NCI-H1417 (cell line): ENCODE results near the gene AKT1.

ENCODE experiments used
- DNase-seq, 3 experiments: peaks; one replicate each; lab custom pipeline; 2025; lab: John Stamatoyannopoulos, UW

Gene AKT1

DNA sequence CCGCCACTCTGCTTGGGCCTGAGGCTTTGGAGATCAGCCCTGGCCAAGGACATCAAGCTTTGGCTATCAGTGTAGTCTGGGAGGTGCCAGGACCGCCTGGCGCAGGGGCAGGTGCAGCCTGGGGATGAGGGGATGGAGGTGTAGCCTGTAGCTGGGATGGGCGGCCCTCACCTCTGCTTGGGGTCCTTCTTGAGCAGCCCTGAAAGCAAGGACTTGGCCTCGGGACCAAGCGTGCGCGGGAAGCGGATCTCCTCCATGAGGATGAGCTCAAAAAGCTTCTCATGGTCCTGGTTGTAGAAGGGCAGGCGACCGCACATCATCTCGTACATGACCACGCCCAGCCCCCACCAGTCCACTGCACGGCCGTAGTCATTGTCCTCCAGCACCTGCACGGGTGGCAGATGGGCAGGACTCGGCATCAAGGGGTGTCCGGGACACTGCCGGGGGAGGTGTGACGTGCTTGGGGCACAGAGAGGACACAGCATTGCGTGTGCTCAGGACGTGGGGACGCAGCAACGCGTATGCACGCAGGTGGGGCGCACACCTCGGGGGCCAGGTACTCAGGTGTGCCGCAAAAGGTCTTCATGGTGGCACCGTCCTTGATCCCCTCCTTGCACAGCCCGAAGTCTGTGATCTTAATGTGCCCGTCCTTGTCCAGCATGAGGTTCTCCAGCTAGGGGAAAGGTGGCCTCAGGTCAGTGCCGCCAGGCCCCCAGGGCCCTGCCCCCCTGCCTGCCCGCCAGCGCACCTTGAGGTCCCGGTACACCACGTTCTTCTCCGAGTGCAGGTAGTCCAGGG is 22.6 kb downstream of the AKT1 start:
- DNase-seq: no peak

DNA sequence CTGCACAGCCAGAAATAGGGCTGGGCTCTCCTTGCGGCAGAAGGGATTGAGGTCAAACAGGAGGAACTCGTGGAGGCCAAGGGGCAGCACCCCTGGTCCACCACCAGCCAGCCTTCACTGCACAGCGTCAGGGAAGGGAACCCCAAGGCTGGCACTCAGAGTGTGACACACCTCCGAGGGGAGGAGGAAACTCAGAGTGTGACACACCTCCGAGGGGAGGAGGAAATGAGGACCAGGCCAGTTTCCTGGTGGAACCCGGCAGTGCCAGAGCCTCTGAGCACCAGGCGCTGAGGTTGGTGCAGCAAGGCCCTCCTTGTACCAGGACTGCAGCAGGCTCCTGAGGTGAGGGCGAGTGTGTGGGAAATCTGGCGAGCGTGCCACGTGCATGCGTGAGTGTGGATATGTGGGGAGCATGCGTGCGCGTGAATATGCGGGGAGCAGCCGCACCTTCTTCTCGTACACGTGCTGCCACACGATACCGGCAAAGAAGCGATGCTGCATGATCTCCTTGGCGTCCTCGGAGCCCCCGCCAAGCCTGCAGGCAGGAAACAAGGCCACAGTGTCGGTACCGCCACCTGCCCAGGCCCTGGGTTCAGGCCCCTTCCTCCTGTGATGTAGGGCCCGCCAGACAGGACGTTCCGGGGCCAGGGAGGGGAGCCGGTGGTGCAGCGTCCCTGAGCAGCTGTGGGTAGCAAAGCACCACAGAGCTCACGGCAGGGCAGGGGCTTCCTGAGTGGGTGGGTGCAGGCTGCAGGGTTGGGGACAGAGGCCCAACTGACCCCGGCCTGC is 23.4 kb downstream of the AKT1 start:
- DNase-seq: no peak

DNA sequence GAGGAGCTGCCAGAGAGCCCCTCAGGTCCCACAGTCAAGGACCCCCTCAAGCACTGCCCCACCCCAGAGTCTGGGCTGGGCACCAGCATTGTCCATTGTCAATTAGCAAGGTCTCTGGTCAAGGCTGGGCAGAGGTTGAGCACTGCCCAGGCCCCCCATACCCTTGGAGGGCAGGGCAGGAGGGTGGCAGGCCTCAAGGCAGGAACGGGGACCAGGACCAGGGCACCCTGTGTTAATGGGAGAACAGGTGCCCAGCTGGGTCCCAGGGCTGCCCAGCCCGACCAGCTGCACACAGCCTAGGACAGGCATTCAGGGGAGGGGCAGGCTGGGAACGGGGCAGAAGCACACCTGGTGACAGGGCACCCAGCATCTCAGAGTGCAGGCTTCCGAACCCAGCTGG is 24.2 kb downstream of the AKT1 start:
- no peak for DNase-seq

DNA sequence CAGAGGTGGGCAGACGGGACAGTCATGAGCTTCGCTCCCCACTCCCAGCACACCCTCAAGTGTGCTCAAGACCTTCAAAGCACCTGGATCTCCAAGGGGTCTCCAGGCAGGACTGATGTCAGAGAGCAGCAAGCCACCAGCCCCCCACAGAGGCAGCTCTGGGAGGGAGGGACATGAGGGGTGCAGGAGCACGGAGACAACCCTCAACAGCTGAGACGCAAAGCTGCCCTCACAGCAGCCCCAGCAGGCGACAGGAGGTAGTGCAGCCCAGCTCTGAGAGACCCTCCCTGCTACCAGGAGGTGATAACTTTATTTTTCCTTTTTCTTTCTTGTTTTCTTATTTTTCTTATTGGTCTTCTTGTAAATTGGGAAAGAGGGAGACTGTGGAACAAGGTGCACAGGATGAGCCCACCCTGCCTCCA is 24.7 kb downstream of the AKT1 start:
- no peak for DNase-seq

DNA sequence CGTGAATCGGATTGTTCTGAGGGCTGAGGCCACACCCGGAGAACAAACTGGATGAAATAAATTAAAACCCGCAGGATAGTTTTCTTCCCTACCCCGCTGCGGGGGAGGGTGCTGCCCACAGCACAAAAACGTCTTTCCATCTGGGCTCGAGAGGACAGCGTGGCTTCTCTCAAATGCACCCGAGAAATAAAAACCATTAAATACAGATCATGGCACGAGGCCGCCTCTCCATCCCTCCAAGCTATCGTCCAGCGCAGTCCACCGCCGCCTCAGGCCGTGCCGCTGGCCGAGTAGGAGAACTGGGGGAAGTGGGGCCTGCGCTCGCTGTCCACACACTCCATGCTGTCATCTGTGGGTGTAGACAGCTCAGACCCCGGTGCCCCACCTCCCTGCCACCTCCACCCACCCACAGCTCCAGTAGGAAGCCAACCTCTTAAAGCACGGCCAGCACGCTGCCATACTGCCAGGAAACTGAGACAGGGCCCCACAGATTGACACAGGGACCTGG is 25.4 kb downstream of the AKT1 start:
- DNase-seq: no peak

DNA sequence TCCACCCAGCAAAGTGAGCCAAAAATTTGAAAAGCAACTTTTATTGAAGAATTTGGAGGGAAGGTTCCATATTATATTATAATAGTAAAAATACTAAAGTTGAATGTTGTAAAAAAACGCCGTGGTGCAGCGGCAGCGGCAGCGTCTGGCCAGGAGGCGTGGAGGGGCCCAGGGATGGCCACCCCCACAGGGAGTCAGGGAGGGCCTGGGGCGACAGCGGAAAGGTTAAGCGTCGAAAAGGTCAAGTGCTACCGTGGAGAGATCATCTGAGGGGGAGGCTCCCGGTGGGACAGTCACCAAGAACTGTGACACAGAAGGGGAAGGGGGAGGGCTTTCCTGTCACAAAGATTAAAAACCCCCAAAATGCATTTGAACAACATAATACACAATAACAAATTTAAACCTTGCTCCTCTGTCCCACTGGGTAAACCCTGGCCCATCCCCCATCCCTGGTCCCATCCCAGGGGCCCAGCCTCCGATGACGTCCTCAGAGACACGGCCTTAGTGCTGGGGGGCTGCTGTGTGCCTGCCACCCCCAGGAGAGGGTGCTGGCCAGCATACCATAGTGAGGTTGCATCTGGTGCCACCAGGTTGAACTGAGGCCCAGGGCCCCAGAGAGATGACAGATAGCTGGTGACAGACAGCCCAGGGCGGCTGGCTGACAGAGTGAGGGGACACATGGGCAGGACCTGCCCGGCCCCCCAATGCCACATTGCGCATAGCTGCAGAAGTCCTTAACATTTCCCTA is 26.1 kb downstream of the AKT1 start:
- DNase-seq: no peak

DNA sequence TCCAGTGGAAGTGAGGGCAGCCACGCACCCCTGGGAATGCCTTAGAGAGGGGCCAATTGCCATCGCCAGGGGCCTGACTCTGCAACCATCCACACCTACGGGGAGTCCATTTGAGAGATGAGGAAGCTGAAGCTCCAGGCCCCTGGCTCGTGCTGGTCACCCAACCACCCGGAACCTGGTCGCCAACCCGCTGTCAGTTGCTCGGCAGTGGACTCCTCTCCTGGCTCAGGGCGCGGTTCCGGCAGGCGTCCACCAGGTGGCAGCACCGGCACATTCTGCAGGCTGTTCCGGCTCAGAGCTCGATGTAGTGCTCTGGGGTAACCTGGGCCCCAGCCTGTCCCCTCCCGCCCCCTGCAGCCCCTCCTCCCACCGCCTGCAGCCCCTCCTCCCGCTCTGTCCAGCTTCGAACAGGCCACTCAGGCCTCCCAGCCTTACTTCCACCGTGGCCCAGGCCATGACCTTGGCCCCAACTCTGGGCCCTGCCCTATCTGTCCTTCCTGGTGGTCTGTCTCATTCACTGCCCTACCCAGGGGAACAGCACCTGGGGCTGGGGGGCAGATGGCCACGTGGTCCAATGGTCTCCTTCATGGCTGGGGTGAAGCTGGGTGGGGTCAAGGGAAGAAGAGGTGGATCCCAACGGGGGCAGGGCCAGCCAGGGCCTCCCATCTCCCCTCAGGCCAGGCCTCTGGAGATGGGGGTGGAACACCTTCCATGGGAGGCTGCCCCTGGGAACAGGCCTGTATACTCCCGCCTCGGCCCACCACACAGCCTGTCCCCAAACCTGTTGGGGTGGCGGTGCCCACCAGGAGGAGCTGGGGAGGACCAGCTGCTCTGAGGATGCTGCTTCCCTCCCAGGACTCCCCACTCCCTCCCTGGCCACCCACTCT is 26.9 kb downstream of the AKT1 start:
- DNase-seq: peak; percentile 68 to 86 (median 78)

DNA sequence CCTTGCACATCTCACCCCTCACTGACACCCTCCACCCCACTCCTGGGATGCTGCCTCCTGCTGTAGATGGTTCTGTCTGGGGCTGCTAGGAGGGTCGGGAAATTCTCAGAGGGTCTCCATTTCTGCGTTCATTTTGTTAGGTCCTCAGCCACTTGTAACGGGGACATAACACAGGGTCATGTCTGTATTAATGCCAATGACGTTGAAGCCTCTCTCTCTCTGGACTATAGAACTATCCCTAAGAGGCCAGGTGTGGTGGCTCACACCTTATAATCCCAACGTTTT is 28.0 kb downstream of the AKT1 start:
- DNase-seq: no peak

DNA sequence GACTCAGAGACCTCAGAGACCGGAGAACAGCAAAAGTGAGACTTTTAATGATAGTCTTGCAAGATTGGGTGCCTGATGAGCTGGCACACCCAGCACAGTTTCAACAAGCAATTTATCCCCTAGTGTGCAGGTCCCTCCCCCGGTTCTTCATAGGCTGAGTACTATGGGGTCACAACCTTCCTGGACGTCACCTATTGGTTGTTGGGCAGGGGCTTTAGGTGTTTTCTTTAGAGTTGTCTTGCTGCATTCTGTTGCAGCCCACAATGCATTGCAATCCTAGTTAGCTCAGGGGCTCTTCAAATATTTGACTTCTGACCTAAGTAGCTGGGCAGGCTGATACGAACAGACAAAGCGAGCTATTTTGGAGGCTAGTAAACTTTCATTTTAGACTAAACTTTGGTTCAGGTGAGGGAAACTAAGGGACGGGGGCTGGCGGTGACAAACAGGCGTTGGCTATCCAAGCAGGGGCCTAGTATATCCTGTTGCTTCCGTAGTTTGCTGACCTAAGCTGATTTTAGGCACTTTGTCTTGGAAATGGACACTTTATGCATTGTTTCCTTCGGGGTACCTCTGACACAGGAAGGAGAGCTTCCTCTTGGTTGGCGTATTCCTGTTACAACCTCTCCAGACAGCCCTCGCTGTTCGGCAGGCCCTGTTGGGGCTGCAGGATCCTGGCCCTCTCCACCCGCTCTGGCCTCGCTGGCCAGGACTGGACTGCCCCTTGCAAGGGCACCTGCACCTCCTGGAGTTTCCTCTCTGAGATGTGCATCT is 28.5 kb downstream of the AKT1 start:
- no peak for DNase-seq

DNA sequence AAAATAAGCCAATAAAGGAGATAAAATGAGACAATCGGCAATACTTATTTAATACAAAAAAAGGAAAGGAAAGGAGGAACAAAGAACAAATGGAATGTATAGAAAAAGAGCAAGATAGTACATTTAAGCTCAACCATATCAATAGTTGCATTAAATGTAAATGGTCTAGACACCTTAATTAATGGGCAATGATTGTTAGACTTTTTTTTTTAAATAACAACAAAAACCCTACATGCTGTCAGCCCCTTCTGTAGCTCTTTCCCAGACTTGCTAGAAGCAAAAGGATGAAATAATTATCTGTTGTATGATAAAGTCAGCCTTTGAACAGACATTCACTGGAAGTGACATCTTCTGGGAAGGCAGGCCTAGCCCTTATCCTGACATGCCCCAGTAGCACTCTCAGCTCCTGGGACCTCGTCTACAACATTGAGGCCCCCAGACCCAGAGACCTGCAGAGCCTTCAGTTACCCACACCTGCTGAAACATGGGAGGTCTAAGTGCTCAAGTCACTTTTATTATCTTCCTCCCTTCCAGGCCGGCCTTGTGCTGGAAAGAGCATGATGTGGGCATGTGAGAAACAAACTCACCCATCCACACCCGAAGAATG is 29.2 kb downstream of the AKT1 start:
- DNase-seq: no peak

DNA sequence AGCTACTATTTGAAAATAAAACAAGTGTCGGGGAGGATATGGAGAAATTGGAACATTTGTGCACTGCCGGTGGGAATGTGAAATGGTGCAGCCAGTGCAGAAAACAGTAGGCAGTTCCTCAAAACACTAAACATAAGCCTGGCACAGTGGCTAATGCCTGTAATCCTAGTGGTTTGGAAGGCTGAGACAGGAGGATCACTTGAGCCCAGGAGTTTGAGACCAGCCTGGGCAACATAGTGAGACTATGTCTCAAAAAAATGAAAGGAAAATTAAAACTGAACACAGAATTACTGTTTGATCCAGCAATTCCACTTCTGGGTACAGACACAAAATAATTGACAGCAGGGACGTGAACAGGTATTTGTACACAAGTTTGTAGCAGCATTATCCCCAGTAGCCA is 30.0 kb downstream of the AKT1 start:
- no peak for DNase-seq

DNA sequence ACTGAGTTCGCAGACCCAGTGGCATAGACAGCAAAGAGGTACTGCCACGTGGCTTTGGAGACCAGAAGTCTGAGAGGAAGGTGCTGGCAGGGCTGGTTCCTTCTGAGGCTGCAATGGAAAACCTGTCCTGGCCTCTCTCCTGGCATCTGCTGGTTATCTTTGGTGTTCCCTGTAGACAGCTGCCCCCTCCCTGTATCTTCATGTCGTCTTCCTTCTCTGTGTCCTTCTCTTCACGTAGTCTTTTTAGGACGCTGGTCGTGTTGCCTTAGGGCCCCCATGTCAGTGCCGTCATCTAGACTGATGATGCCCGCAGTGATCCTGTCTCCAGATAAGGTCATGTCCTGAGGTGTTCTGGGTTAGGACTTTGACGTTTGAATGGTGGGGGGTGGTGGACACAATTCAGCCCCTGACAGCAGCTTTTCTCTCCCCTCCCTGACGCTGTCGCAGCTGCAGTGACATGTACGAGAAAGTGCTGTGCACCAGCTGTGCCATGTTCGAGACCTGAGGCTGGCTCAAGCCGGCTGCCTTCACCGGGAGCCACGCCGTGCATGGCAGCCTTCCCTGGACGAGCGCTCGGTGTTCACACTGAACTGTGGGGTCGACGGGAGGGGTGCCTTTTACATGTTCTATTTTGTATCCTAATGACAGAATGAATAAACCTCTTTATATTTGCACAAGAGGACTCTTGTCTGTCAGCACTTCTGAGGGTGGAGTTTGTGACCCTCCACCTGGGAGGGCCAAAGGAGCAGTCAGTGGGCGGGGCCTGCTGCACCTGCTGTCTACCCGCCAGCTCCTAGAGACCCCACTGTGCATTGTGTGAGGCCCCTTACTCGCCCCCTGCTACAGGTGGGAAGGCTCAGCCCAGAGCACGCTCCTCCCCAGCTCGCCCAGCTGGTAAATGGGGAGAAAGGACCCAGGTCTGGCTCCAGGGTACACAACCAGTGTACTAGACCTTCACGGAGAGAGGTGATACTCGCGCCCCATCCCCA is 36.3 kb downstream of the AKT1 start:
- peak in 1 of 3 experiments; percentile 53 for DNase-seq

DNA sequence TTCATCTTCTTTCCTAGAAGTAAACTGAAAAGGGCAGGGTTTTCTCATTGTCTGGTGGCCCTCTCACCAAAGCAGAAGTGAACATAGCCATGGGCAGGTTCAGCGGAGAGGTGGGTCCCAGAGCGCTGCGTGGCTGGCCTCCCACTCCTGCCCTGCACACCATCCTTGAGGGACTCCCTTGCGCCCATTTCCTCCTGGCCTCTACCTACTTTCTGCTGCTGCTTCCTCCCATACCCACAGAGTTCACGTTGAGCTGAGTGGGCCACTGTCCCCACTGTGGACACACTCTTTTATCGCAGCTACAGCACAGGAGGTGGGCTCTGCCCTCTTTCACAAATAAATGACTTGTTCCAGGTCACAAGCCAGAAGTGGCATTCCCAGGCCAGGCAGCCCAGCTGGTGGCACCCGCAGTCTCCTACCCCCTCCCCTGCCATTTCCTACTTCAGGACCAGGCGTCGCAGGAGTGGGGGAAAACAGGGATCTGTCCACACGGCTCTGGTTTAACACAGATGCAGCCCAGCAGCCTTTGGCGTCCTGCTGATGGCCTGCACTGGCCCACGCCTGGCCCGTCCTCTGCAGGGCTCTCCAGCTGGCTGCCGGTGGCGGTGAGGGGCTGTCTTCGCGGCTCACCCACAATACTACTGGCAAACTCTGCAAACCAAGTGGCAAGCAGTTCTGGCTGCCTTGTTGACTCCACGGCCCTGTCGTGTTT is 37.7 kb downstream of the AKT1 start:
- no peak for DNase-seq

DNA sequence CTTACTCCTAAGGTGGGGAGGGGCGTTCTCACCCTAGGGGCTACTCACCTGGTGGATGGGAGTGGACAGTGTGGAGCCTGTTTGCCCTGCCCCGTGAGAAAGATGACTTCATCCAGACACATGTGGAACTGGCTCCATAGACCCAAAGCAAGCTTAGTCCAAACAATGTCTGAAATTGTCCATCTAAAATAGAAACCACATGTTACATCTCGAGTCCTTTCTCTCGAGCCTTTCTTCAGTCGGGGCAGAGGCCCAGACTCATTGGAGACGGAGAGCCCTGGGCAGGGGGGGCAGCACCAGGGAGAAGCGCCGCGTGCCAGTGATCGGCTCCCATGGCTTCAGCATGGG is 38.3 kb downstream of the AKT1 start:
- no peak for DNase-seq

DNA sequence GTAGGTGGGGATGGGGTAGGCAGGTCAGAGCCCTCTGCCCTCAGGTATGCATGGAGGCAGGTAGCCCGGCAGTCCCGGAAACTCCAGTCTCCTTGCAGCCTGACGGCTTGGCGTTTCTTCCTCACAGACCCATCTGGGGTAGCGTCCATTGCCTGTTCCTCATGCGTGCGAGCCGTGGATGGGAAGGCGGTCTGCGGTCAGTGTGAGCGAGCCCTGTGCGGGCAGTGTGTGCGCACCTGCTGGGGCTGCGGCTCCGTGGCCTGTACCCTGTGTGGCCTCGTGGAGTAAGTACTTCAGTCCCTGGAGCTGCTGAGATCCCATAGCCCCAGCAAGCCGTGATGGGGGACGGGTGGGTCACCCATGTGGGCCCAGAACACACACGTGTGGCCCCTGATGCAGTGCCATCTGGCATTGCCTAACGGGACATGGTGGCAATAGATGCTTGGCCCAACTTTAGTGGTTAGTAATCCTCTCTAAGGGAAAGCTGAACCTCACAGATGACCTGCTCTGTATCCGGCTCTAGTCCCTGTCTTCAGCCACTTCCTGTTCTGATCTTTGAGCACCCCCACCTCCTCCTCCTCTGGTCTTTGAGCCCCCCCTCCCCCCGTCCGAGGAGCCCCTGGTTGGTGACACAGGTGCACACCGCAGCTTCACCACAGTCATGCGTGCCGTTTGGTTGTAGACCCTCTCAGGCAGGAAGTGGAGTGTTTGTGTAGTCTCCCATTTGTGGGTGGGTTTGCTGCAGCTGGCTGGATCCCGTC is 38.9 kb downstream of the AKT1 start:
- no peak for DNase-seq

DNA sequence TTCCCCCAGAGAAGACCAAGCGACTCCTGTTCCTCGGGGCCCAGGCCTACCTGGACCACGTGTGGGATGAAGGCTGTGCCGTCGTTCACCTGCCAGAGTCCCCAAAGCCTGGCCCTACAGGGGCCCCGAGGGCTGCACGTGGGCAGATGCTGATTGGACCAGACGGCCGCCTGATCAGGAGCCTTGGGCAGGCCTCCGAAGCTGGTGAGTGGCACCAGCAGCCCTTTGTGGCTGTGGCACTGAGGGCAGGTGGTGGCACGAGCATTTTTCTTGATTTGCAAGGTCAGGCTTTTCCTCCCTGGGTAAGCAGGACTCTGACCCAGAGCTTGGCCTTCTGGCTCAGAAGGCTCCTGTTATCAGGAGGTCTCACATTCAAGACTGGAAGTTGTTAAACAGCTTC is 39.9 kb downstream of the AKT1 start:
- DNase-seq: no peak

DNA sequence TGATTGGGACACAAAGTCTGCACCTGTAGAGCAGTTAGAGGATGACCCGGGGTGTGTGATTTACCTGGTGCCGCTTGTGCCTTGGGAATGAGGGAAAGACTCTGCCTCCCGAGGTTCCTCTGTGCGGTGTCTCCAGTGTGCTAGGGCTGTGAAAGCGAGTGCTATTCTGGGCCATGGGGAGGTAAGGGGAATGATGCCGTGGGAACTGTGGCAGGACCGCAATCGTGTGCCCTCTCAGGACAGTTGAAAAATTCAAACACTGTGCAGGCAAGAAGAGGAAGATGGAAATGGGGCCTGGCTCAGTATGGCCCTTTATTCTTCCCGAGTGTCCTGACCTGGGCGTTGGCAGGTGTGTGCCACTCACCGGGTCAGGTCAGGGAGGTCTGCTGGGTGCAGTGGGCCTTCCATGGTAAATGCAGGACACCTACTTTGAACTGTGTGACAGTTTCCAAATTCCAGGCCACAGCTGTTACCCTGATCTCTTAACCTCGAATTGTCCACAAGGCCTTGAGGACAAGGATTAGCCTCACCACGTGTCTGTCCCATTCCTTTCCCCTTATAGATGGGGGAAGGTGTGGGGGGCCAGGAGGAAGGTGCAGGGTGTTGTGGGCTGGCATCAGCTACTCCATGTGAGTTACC is 41.2 kb downstream of the AKT1 start:
- no peak for DNase-seq
